GM21367 (cell line): Measurements from ENCODE around the gene PTPN9.
"Not testable (repeated sequence)": the region's sequence is repeated elsewhere in the genome, so short reads cannot be mapped to it uniquely, and the experiment has no call there.

Experiments used
- ATAC-seq: cut with Tn5 transposase; IDR thresholded peaks from one replicate; pipeline ENCODE4 v1.9.1; 2021; ENCODE audit not compliant: unreplicated experiment

PTPN9 gene

DNA sequence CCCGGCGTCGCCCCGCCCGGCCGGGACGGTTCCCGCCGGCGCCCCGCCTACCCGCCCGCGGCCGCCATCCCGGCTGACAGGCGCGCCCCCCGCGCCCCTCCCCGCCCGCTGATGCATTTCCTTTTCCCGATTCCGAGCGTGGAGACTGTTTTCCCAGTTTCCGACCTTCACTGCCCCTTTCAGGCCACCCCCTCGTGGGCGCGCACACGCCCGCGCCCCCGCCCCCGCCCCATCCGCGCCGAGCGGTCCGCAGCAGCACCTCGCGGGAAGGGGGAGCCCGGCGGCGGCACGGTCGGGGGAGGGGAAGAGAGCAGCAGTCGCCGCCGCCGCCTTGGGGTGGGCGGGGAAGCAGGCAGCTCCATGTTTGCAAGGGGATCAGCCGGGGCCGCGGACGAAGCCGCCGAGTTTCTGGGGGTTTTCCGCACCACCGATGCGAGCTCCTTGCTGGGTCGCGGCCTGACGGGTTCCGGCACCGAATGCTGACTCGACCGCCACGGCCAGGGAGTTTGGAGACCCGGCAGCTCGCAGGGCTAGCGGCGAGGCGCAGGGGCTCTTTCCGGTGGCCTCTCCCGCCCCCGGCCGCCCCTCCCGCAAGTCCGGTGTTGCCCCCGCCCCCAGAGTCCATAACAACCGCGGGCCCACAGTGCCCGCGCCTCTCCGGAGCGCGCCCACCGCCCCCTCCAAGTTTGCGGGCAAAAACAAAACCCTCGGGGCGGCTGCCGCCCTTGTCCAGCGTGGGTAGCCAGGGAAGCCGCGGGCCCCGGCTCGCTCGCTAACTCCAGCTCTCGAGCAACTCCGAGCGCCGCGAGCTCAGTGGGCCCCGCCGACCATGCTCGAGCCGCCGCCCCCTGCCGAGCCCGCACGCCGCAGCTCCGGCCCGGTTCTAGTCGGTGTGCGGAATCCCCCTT lies 124.4 kb downstream of the PTPN9 start:
- no peak for ATAC-seq

DNA sequence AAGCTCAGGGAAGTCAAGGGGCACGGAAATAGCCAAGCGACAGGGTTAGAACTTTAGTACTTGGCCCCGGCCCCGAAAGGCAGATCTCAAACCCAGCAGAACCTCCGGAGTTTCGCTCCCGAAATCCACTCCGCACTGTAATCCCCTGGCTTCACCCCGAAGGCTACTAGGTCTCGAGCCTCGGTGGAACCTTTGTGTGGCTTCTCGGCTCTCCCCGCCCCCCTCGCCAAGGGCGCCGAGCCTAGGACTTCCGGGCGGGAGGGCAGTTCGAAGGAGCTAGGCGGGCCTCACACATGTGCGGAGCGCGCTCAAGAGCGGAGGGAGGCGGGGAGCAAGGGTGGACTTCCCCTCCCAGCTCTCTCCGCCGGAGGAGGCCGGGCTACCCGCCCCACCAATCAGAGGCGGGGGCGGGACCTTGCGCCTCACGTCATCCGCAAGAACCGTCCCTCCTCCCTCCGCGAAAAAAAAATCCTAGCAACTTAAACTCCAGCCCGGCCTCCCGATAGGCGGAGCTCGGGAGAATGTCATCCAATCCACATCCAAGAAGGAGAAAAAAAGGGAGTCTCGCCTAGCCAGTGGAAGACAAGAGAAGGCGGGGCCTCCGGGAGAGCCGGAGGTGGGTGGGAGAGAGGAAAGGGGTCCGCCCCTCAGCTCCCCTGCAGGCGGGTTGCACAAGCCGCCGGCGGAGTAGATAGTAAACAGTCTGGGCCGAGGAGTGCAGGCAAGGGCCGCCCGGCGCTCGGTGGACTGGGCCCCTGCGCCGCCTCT lies 125.2 kb downstream of the PTPN9 start:
- ATAC-seq, result peak; percentile 22

DNA sequence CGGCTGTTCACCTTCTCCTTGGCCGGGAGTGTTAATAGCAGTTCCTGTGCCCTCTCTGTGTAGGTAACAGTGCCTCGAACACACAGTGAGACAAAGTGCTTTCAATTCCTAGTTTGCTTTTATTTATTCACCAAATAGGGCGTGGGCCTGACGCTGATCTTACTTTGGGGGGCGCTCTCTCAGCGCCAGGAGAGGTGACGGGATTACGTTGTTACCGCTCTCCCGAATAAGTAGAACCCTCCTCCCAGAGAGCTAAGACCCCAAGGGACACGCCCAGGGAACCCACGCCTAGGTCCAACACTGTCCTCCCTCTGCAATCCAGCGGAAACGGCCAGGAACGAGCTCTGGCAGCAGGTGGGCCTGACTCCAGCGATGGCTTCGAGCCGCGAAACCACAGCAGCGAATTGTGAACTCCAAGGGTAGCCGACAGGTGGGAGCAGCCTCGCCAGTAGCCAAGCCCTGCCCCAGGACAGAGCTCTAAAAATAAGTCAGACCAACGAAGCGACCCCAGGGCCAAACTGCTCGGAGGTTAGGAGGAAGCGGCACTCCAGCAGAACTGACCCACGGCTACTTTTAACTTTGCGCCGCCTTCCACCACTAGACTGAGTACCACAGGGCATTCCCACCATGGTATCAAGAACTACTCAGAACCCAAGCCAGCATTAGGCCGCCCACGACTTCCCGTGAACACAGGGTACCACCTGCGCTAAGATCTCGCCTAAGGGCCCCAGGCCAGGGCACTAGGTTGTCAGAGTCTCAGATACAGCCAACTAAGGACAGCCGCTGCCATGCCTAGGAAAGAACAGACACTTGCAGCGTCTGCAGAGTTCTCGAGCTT lies 126.0 kb downstream of the PTPN9 start:
- no peak for ATAC-seq

DNA sequence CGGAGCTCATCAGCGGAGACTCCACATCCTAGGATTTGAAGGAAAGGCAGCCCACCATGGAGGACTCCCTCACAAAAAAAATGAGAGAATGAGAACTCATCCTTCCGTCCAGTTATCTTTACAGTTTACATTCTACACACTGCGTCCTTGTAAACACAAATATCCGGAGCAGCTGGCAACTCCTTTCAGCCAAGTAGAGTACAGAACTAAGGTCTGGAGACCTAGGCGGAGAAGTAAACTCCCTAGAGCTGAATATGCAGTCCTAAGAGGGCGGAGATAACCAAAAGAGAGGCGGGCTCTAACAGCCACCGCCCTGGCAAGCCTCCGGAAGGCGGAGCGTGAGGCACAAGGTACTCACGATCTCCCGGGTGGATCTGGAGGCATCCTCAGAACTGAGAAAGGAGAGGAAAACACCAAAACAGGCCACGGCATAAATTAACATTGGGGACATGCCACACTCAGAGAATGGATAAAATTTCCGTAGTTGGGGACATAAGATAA lies 126.7 kb downstream of the PTPN9 start:
- no peak for ATAC-seq

DNA sequence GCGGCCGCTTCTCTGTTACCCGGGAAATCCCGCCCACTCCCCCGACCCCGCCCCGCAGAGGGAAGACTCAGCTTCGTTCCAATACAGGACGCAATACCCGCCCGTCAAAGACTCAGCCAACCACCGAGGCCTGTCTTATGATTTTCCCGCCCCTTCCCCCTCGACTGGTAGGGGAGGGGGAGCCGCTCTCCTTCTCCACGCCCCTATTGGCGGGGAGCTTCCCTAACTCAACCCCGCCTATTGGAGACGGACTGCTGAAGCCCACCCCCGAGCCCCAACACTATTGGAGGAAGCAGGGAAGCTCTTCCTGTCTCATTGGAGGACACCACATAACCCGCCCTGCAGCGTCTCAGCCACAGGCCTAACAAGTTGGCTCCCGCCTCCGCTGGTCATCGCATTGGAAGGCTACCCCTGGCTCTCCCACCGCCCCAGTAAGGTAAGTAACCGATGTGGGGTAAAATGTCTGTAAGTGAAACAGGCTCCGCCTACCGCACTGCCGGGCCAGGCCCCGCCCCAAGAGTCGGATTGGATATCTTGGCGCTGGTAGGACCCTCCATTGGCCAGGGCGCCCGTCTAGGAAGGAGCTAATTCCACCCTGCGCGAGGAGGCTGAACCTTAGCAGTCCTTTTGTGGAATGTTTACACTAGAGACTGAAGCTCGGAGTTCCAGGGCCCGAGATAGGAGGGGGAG lies 127.3 kb downstream of the PTPN9 start, which contains the start of gene SIN3A:
Gene SIN3A, minus strand, starts transcription at position 17 of the 690 bp plus-strand sequence. CDS start 21,315 bp downstream, outside the sequence.
- ATAC-seq, result peak; percentile 36

DNA sequence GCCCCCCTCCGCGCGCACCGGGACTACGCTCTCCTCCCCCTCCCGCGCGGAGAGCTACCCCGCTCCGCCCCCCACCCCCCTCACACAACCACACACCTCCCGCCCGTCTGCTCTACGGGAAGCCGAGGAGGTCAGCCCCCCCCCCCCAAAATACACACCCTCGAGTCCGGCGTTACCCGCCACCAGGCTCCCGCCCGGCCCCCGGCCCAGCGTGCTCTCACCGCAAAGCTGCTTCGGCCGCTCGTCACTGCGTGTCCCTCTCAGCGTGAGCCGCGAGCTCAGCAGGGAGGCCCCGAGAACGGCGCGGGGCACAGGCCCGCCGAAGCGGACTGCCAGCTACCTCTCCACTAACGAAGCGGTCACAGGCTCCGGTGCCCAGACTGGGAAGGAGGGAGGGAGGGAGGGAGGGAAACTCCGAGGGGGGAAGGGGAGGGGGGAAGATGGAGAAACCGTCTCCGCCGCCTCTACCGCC lies 127.9 kb downstream of the PTPN9 start:
- ATAC-seq, result no peak

DNA sequence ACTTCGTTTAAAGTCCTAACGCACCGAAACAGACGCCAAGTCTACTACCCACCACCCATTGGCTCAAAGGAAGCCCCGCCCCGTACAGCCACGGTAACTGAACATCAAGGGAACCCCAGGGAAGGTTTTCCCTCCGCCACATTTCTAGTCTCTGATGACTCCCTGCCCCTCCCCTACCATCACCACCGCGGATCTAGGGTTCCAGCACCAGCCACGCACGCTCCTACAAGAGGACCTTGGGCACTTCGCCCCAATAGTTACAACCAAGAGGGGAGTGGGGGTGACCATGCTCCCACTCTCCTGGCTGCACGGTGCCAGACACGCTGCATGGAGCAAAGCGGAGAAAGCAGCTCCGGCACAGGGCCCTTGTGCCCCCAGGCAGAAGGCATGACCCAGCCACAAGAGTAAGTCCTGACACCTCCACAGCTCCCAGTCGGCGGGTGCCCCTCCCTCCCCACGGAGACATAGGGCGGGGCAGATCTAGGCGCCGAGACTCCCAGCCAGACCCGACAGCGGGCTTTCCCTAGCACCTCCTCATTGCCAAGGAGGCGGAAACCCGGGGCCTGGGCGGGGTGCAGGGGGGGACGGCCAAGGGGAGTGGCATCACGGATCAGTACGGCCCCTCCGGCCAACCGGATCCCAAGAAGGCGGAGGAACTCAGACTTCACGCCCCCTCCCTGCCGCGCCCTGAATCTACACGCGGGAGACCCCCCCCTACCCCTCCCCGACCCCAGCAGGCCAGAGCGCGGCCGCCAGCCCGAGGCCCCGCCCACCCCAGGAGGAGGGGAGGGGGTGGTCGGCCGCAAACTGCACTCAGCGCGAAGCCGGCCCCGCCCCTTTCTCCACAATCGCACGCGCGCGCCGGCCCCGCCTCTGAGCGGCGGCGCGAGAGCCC lies 128.6 kb downstream of the PTPN9 start:
- no peak for ATAC-seq

DNA sequence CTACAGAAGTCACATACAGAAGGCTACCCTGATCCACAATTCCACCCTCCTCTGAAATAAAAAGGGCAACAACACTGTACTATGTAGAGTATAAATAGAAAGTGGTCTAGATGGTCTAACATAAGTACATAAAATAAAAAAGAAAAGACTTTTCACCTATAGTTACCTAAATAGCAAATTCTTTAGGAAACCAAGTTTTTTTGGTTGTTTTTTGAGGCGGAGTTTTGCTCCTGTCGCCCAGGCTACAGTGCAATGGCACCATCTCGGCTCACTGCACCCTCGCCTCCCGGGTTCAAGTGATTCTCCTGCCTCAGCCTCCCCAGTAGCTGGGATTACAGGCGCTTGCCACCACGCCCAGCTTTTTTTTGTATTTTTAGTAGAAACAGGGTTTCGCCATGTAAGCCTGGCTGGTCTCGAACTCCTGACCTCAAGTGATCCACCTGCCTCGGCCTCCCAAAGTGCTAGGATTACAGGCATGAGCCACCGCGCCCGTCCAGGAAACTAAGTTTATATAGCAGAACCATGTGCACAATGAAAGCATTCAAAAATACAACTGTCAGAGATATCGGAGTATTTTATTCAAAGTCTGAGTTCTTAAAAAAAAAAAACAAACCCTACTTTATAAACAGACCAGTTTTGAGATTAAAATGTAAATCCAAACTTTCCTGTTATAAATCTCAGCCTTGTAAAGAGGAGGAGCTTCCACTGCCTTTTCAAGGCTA lies 129.4 kb downstream of the PTPN9 start:
- no peak for ATAC-seq

DNA sequence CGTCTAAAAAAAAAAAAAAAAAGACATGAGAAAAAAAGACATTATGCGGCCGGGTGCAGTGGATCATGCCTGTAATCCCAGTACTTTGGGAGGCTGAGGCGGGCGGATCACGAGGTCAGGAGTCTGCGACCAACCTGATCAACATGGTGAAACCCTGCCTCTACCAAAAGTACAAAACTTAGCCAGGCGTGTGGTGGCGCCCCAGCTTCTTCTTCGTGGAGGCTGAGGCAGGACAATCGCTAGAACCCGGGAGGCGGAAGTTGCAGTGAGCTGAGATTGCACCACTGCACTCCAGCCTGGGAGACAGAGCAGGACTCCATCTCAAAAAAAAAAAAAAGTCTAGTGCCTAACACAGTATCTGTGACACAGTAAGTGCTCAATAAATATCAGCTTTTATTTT lies 130.9 kb downstream of the PTPN9 start:
- not testable (repeated sequence) for ATAC-seq

DNA sequence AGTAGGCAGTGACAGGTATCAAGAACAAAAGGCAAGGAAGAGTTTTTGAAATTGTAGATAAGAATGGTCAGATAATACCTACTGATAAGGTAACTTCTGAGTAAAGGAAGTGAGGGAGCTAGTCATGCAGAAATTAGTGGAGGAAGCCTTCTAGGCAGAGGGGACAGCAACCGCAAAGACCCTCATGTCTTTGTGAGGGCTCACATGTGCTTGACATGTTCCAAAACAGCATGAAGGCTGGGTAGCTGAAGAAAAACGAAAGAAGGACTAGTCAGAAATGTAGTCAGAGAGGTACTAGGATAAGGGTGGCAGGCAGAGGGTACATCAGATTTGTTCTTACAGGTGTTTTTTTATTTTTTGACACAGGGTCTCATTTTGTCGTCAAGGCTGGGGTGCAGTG lies 133.0 kb downstream of the PTPN9 start:
- no peak for ATAC-seq

DNA sequence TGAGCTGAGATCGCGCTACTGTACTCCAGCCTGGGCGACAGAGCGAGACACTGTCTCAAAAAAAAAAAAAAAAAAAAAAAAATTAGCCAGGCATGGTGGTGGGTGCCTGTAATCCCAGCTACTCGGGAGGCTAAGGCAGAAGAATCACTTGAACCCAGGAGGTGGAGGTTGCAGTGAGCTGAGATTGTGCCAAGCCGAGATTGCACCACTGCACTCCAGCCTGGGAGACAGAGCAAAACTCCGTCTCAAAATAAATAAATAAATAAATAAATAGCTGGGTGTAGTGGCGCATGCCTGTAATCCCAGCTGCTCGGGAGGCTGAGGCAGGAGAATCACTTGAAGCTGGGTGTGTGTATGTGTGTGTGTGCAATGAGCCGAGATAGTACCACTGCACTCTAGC lies 133.8 kb downstream of the PTPN9 start:
- ATAC-seq, result not testable (repeated sequence)

DNA sequence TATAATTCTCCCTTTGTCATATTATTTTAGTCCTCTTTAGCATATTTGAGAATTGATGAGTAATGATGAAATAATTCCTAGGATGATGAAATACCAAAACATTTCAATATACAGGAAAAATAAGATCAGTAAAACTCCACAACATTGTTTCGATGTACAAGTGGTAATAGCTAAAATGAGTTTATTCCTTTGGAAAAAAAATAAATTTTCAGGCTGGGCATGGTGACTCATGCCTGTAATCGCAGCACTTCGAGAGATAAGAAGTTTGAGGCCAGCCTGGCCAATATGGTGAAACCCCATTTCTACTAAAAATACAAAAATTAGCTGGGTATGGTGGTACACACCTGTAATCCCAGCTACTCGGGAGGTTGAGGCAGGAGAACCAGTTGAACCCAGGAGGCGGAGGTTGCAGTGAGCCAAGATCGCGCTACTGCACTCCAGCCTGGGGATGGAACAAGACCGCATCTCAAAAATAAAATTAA lies 135.1 kb downstream of the PTPN9 start:
- not testable (repeated sequence) for ATAC-seq

DNA sequence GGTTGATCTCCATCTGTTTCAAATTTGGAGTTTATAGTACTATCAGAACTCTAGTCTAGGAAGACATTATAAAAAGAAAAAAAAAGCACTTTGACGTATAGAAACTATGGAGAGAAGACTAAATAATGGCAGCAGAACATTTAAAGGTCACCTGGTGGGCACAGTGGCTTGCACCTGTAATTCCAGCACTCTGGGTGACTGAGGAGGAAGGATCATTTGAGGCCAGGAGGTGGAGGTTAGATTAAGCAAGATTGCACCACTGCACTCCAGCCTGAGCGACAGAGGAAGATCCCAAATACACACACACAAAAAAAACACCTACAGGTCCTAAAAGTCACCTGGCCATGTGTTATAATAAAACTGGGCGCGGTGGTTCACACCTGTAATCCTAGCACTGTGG lies 141.4 kb downstream of the PTPN9 start:
- ATAC-seq, result no peak

DNA sequence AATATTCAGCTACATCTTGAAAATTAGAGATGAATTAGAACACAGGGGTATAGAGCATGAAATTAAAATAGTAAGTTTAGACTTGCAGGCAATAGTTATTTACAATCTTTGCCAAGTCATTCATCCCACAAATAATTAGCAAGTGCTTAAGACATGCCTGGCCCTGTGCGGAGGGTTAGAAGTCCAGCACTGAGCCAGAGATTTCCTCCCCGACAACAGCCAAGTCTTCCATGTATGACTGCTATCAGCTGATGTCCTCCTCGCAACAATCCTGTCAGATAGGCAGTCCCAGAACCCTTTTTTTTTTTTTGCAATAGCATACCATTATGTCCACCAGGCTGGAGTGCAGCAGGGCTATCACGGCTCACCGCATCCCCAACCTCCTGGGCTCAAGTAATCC lies 142.2 kb downstream of the PTPN9 start:
- ATAC-seq, result no peak

DNA sequence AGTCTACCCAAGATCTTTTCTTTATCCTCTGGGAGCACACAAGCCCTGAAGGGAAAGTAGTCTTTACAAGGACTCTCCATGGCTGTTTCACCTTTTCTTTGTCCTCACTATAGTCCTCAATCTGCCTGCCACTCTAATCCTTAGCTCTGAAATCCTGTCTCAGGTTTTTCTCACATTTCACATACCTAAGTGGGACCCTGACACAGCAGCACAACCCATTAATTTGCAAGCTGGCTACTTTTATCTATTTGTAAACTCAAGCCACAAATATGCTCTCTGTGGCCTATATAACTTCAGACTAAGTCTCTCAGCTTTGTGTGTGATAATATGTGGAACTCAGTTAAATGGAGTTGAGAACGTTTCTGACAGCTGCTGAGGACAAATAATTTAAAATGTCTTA lies 147.4 kb downstream of the PTPN9 start:
- ATAC-seq, result no peak

DNA sequence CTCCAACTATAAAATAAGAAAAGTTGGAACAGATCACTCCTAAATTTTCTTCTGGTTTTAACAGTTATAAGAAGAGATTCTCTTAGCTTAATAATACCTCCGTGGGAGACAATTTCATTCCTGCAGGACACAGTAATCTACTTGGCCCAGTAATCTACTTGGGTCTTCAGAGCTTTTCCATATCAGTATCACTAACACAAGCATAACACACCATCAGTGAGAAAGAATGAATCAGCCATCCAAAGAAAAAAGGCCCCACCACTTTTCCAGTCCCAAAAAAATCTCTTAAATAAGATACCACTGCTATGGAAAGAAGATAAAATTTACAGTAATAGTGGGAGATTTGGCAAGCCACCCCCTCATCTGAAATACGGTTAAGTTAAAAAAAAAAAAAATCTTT lies 147.8 kb downstream of the PTPN9 start:
- no peak for ATAC-seq

DNA sequence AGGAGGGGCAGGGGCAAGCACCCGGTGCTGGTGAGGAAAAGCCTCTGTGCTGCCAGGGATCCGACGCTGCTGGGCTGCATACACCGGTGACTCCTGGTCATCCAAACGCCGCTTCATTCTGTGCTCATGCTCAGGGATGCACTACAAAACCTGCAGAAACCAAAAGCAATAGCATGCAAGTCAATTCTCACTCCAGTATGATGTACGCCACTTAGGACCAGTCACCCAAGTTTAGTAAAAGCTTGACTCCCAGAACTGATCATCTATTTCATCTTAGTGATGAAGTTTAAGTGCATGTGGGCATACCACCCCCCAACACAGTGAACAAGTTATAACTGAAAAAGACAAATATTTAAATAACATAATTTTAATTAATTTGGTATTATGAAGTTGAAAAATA lies 148.9 kb downstream of the PTPN9 start:
- no peak for ATAC-seq

DNA sequence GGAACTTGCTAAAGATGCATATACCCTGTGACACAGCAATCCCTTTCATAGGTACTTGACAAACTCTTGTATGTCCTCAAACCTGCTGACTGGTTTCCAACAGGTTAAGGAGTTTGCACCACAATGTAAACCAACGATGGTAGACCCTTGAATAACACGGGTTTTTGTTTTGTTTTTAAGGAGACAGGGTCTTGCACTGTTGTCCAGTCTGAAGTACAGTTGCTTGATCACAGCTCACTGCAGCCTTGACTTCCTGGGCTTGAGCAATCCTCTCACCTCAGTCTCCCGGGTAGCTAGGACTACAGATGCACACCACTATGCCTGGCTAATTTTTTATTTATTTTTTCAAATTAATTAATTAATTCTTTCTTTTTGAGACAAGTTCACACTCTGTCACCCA lies 151.0 kb downstream of the PTPN9 start:
- no peak for ATAC-seq
